ENCODE results near the gene ZNF750. TPM values are rescaled to one million over a fixed set of nuclear protein-coding genes. Genes with fewer than 3 reads are reported as not detected.

The ZNF750 gene
- total and polyA plus RNA-seq, 2 experiments from 2014 or later: 0.13 to 0.17 TPM

- TF ChIP-seq, protein P1, sequence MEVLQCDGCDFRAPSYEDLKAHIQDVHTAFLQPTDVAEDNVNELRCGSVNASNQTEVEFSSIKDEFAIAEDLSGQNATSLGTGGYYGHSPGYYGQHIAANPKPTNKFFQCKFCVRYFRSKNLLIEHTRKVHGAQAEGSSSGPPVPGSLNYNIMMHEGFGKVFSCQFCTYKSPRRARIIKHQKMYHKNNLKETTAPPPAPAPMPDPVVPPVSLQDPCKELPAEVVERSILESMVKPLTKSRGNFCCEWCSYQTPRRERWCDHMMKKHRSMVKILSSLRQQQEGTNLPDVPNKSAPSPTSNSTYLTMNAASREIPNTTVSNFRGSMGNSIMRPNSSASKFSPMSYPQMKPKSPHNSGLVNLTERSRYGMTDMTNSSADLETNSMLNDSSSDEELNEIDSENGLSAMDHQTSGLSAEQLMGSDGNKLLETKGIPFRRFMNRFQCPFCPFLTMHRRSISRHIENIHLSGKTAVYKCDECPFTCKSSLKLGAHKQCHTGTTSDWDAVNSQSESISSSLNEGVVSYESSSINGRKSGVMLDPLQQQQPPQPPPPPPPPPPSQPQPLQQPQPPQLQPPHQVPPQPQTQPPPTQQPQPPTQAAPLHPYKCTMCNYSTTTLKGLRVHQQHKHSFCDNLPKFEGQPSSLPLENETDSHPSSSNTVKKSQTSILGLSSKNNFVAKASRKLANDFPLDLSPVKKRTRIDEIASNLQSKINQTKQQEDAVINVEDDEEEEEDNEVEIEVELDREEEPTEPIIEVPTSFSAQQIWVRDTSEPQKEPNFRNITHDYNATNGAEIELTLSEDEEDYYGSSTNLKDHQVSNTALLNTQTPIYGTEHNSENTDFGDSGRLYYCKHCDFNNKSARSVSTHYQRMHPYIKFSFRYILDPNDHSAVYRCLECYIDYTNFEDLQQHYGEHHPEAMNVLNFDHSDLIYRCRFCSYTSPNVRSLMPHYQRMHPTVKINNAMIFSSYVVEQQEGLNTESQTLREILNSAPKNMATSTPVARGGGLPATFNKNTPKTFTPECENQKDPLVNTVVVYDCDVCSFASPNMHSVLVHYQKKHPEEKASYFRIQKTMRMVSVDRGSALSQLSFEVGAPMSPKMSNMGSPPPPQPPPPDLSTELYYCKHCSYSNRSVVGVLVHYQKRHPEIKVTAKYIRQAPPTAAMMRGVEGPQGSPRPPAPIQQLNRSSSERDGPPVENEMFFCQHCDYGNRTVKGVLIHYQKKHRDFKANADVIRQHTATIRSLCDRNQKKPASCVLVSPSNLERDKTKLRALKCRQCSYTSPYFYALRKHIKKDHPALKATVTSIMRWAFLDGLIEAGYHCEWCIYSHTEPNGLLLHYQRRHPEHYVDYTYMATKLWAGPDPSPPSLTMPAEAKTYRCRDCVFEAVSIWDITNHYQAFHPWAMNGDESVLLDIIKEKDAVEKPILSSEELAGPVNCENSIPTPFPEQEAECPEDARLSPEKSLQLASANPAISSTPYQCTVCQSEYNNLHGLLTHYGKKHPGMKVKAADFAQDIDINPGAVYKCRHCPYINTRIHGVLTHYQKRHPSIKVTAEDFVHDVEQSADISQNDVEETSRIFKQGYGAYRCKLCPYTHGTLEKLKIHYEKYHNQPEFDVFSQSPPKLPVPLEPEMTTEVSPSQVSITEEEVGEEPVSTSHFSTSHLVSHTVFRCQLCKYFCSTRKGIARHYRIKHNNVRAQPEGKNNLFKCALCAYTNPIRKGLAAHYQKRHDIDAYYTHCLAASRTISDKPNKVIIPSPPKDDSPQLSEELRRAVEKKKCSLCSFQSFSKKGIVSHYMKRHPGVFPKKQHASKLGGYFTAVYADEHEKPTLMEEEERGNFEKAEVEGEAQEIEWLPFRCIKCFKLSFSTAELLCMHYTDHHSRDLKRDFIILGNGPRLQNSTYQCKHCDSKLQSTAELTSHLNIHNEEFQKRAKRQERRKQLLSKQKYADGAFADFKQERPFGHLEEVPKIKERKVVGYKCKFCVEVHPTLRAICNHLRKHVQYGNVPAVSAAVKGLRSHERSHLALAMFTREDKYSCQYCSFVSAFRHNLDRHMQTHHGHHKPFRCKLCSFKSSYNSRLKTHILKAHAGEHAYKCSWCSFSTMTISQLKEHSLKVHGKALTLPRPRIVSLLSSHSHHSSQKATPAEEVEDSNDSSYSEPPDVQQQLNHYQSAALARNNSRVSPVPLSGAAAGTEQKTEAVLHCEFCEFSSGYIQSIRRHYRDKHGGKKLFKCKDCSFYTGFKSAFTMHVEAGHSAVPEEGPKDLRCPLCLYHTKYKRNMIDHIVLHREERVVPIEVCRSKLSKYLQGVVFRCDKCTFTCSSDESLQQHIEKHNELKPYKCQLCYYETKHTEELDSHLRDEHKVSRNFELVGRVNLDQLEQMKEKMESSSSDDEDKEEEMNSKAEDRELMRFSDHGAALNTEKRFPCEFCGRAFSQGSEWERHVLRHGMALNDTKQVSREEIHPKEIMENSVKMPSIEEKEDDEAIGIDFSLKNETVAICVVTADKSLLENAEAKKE (CRISPR knock-in tag; IDR thresholded peaks at IDR 0.05): no peak
- no peak for TF ChIP-seq POLR2AphosphoS5 (IDR thresholded peaks at IDR 0.05; ENCODE audit: low read depth)
- TF ChIP-seq, protein P2, sequence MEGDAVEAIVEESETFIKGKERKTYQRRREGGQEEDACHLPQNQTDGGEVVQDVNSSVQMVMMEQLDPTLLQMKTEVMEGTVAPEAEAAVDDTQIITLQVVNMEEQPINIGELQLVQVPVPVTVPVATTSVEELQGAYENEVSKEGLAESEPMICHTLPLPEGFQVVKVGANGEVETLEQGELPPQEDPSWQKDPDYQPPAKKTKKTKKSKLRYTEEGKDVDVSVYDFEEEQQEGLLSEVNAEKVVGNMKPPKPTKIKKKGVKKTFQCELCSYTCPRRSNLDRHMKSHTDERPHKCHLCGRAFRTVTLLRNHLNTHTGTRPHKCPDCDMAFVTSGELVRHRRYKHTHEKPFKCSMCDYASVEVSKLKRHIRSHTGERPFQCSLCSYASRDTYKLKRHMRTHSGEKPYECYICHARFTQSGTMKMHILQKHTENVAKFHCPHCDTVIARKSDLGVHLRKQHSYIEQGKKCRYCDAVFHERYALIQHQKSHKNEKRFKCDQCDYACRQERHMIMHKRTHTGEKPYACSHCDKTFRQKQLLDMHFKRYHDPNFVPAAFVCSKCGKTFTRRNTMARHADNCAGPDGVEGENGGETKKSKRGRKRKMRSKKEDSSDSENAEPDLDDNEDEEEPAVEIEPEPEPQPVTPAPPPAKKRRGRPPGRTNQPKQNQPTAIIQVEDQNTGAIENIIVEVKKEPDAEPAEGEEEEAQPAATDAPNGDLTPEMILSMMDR (conservative IDR thresholded peaks at IDR 0.05; ENCODE audit: low read depth in 2 of 2): no peak
Observed at GRCh38 chr17:82865274-82865673, 25.5 kb upstream of the ZNF750 start (continued).

GRCh38 chr17:82864713-82865248 lies 25.0 kb upstream of the ZNF750 start:
- peaks cover 34% of the 10 kb centered on the region for H3K4me1 Mint-ChIP-seq
- H3K9me2 ChIP-seq (ENCODE audit: insufficient read depth): no peaks in the 10 kb centered on the region
- H3K4me2 ChIP-seq: no peak overlapping the region
- H3K27me3 Mint-ChIP-seq (ENCODE audit: insufficient read depth, low read depth, poor library complexity): peaks cover 10% of the 10 kb centered on the region
- 0 out of 2 replicates have a peak, but pooled peaks cover 5% of the 10 kb centered on the region for H4K20me1 ChIP-seq (replicated peaks; ENCODE audit: insufficient read depth)
- DNase-seq (ENCODE audit: low spot score): no peak
- H3F3A ChIP-seq (replicated peaks; ENCODE audit: low read depth): no peaks in the 10 kb centered on the region
- no peak for ATAC-seq
- no peak overlapping the region for H2AFZ ChIP-seq
- no peak for TF ChIP-seq CREB1 (CRISPR knock-in tag; IDR thresholded peaks at IDR 0.05; ENCODE audit: low read depth)
- TF ChIP-seq NANOG (IDR thresholded peaks at IDR 0.05; ENCODE audit: borderline replicate concordance): no peak
- TF ChIP-seq ETS1 (IDR thresholded peaks at IDR 0.05): no peak
- TF ChIP-seq STAT1 (IDR thresholded peaks at IDR 0.05; ENCODE audit: unreplicated experiment): no peak
- TF ChIP-seq, protein P3, sequence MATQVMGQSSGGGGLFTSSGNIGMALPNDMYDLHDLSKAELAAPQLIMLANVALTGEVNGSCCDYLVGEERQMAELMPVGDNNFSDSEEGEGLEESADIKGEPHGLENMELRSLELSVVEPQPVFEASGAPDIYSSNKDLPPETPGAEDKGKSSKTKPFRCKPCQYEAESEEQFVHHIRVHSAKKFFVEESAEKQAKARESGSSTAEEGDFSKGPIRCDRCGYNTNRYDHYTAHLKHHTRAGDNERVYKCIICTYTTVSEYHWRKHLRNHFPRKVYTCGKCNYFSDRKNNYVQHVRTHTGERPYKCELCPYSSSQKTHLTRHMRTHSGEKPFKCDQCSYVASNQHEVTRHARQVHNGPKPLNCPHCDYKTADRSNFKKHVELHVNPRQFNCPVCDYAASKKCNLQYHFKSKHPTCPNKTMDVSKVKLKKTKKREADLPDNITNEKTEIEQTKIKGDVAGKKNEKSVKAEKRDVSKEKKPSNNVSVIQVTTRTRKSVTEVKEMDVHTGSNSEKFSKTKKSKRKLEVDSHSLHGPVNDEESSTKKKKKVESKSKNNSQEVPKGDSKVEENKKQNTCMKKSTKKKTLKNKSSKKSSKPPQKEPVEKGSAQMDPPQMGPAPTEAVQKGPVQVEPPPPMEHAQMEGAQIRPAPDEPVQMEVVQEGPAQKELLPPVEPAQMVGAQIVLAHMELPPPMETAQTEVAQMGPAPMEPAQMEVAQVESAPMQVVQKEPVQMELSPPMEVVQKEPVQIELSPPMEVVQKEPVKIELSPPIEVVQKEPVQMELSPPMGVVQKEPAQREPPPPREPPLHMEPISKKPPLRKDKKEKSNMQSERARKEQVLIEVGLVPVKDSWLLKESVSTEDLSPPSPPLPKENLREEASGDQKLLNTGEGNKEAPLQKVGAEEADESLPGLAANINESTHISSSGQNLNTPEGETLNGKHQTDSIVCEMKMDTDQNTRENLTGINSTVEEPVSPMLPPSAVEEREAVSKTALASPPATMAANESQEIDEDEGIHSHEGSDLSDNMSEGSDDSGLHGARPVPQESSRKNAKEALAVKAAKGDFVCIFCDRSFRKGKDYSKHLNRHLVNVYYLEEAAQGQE (IDR thresholded peaks at IDR 0.05; ENCODE audit: unreplicated experiment): no peak
- no peak for TF ChIP-seq JUNB (IDR thresholded peaks at IDR 0.05; ENCODE audit: unreplicated experiment)
- TF ChIP-seq ZNF114 (CRISPR knock-in tag; IDR thresholded peaks at IDR 0.05): no peak
- no peak for TF ChIP-seq POLR2AphosphoS5 (IDR thresholded peaks at IDR 0.05; ENCODE audit: low read depth)
- TF ChIP-seq EZH2 (IDR thresholded peaks at IDR 0.05; ENCODE audit: low read depth, unreplicated experiment): no peak
- TF ChIP-seq EZH2phosphoT487 (IDR thresholded peaks at IDR 0.05; ENCODE audit: unreplicated experiment): no peak
- no peak overlapping the region for H3K27ac ChIP-seq (ENCODE audit: low read depth)
- H3K27me3 ChIP-seq (ENCODE audit: insufficient read depth): no peaks in the 10 kb centered on the region
- no peaks in the 10 kb centered on the region for H3K9me3 Mint-ChIP-seq
- peak overlapping the region; percentile 78 for H3K27ac Mint-ChIP-seq
- H3K36me3 Mint-ChIP-seq (ENCODE audit: low read depth): peaks cover 4% of the 10 kb centered on the region; the same call in 1 of the 3 replicates
- no peak overlapping the region for H3K4me3 Mint-ChIP-seq
- H3K79me2 ChIP-seq (replicated peaks; ENCODE audit: insufficient read depth): peaks cover 62% of the 10 kb centered on the region
- no peaks in the 10 kb centered on the region for H3K36me3 ChIP-seq (ENCODE audit: insufficient read depth)
- H3K4me3 ChIP-seq: no peak overlapping the region
- H3K4me1 ChIP-seq (ENCODE audit: insufficient read depth): no peaks in the 10 kb centered on the region

Data from GM23338 (cell line).